Epidermal melanocyte (primary cell): Measurements from ENCODE around the gene CORO2B.

Experiments used
- DNase-seq: peaks from one replicate; pipeline ENCODE4 v3.0.0; 2011; ENCODE audit warnings: low spot score; ENCODE audit not compliant: insufficient read length

The CORO2B gene

DNA sequence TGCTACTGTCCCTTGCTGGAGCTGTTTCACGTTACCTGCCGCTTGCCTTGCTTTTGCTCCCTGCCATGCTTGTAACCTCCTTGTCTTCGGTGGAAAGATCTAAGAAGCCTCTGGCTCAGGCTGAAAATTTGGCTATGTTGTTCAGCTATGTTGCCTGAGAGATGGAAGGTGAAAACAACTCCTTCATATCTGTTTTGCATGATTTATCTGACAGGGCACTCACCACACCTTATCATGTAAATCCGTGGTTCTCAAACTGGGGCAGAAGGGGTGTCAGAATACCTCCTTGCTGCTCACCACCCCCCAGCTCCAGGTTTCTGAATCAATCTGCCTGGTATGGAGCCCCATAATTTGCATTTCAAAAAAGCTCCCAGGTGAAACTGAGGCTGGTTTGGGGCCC is 6.5 kb upstream of the CORO2B start:
- no peak for DNase-seq

- DNase-seq: no peak
Measured at GRCh38 chr15:68572921-68573320, 5.9 kb upstream of the CORO2B start.

DNA sequence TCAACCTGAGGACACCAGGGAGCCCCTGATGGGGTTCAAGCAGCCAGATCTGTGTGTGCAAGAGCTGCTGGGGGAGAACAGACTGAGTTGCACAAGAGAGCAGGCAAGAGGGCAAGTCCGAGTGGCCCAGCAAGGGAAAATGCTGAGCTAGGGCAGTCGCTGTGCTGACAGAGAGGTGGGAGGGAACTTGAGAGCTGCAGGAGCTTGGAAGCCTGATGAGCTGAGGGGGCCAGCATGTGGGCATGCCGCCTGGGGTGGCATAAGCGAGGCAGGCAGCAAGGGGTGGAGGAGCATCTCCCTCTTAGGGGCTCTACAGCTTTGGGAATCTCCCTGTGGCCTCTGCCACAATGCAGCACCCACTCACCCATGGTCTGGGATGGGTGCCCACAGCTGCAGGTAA is 4.7 kb upstream of the CORO2B start:
- no peak for DNase-seq

DNA sequence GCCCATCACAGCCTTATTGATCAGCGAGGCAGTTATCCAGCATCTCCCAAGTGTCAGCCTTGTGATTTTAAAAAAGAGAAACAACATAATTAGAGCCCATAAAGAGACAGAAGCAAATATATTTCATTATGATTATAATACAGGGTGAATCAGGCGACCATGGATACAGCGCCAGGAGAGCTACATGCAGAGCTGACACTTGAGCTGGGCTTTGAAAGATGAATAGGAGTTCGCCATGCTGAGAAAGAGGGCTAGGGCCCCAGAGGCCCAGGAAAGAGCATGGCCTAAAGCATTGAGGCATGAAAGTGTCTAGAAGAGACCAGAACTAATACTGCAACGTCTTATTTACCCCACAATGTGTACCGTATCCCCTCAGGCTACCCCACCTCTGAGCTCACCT is 4.2 kb upstream of the CORO2B start:
- no peak for DNase-seq

DNA sequence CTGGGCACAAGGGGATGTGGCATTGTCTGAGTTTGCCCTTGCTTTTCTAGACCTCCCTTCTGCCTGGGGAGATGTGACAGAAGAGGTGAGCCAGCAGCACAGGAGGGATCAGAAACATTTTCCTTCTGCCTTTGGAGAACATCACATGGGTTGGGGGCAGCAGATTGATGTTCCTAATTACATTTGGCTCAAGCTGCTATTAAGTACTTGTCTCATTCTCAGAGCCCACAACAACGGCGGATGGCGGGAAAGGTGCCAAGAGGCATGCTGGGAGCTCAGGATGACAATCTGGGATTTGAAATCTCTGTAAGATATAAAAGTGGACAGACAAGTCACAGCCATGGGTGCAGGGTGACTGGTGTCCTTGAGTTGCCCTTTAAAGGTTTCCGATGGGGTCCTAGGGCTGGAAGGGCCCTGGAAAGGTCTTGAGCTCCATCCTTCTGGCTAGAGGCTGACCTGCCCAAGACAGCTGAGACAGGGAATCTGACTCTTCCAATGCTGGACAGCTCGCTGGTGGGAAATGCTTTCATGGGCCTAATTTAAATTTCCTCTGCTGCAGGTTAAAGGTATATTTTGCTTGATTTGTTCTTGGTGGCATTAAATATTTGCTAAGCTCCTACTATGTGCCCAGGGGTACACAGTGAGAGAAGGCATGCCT is 2.4 kb upstream of the CORO2B start:
- DNase-seq: no peak

- peak; percentile 31 for DNase-seq
Measured at GRCh38 chr15:68578175-68578979, 416 bp upstream of the CORO2B start.

DNA sequence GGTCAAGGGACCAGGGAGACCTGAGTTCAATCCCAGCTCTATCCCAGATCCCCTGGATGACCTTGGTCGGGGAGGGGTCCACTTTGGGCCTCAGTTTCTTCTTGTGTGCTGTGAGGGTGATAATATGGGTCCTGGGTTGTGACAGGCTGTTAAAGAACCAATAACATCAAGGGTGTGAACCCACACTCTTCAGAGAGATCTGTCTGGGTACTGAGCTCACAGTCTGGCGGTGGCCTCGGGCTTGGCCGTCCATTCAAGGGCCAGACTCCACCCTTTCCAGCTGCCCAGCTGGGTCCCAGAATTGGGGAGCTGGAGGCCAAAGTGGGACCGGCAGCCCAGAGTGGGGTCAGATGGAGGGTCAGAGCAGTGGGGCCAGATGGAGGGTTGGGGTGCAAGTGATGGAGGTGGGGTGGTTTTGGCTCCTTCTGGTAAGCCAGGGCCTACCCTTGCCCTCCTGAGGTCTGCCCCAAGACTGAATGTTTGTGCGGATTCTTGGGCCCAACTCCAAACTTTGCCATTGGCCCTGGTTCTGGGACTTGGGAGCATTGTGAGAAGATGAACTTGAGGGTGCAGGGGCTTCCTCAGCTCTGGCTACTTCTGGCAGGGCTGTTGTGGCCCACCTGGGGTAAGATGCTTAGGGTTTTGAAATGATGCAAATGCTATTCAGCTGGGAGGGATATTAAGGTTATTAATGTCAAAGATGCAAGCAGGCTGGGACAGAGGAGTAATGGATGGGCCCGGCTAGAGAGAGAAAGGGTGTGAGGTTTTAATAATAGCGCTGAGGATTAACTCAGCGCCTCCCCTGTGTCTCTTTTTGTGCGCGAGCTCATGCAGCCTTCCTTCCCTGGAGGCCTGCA is 1.5 kb downstream of the CORO2B start:
- DNase-seq: no peak

DNA sequence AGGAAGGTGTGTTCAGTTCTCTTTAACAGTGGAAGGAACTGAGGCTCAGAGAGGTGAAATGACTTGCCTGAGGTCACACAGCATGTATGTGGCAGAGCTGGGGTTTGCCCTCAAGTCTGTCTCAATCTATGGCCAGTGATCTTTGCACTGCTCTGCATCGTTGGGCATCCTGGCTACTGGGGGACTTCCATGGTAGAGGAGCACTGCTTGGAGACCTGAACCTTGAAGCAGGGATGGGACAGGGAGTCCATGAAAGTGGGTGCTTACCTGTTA is 2.0 kb downstream of the CORO2B start:
- no peak for DNase-seq

DNA sequence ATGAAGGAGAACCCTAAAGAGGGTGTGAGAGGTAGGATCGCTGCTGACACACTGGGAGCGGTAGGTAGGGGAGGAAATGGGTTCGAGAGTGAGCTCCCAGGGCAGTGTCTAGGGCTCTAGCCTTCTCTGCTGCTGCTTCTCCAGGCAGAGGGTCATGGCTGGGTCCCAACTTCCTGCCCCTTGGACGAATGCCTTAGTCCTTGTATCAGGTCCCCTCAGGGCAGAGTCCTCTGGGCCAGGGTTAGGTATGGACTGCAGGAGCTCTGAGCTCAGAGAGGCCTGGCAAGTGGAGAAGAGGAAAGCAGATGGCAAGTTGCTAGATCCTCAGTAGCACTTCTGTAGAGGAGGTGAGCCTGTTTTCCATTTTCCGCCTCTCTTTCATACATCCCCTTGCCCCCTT is 2.9 kb downstream of the CORO2B start:
- no peak for DNase-seq

DNA sequence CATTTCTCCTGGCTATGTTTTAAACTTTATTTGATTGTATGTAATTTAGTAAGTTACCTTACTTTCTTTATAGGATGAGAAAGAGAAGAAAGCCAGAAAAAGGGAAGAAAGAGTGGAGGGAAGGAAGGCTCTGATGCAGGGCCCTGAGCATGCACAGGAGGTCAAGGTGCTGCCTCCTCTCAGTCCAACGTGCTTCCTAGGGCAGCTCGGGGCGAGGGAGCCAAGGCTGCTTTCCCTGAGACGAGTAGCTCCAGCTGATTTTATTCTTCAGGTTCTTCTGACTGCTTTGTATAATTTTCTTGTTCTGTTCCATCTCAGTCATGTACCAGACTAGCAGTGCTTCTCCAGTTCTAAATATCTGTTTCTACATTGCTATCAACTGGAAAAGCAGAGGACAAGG is 3.4 kb downstream of the CORO2B start:
- DNase-seq: no peak

DNA sequence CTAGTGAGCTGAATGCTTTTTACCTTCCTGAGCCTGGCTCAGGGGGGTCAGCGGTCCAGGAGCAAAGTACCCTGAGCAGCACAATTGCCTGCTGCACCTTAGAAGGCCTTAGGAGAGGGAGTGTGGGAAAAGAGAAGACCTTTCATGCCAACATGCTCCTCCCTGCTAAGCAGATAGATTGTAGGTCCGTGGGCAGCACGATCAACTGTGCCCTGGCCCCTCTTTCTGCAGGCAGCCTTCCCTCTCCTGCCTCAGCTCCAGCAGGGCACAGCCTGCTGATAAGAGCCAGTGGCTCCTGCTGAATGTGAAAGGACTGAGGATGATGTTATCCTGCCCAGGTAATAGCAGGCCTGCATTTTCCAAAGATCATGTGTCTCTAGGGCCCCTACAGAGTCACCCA is 4.1 kb downstream of the CORO2B start:
- no peak for DNase-seq

GRCh38 chr15:68583321-68583720 is 4.5 kb downstream of the CORO2B start:
- no peak for DNase-seq

DNA sequence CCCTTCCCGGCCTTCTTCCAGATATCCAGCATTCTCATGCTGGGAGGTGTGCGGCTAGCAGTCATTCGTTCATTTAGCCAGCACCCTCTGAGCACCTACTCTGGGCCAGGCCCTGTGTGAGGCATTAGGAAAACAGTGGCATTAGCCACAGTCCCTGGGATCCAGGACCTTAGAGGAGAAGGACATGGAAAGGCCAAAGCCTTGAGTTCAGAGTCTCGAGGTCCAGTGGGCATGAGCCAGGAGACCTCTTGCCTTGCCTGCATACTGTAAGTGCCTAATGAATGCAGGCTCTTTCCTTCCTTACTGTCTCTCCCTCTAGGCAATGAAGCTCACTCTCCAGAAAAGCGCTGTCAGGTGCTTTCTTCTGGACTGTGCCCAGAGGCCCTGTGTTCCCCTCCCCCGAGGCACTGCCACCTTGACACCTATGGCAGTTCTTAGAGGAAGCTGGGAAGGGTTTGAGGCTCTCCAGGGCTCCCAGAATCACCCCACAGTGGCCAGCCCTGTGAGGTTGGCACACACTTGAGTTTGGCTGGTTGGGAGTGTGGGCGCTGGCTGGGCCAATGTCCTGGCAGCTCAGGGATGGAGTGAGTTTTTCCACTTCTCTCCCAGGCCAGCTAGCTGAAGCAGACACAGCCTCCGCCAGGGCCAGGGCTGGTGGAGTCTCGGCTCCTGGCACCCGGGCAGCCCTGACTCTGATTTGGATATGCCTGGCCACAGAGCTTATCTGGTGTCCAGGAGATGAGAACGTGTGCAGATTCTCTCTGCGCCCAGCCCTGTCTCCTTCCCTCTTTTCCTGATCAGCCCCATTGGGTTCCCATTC is 5.4 kb downstream of the CORO2B start:
- DNase-seq: no peak

- no peak for DNase-seq
Measured at GRCh38 chr15:68584756-68585573, 6.2 kb downstream of the CORO2B start.

GRCh38 chr15:68585574-68586273 is 6.9 kb downstream of the CORO2B start:
- DNase-seq: no peak

GRCh38 chr15:68586274-68586961 is 7.6 kb downstream of the CORO2B start:
- no peak for DNase-seq

DNA sequence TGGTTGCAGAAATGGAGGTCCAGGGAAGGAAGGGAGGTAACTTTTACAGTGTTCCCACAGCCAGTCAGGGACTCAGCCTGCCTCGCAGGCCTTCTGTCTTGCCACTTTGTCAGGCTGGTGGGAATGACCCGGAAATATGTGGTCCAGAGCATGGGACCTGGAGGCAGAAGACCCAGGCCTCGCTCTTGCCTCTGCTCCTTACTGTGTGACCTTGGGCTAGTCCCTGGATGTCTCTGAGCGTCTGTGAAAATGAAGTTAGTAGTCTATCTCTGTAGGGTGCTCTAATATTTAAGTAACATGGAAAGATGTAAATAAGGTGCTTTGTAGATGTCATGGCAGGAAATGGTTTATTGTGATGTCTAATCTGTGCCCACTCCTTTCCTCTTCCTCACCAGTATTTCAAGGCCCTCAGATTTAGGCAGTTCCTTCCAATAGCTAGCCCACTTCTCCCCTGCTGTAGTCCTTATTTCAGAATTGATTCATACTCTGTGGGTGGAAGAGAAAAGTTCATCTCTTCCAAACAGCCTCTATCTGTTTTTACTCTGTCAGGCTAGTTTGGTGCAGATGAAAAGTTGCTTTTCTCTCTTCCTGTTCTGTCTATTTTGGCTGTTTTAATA is 9.1 kb downstream of the CORO2B start:
- DNase-seq: no peak

DNA sequence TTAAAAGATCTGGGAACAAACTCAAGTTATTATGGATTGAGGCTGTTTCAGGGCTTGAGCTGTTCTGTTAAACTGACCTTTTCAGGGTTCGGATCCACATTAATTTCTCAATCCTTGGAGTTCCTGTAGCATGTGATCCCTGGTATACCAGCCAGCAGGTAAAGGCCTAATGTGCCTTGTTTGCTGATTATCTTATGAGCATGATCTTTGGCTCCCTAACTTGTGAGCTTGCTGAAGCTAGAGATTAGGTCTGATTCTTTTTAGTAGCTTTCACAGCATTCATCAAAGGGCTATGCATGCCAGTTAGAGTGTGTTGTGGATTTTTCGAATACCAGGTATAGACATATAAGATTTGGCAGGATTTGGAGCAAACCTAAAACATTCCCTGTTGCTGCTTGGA is 10.3 kb downstream of the CORO2B start:
- no peak for DNase-seq
